Panc1 (cell line): Measurements from ENCODE around the gene EEF1AKMT2. TPM values are rescaled to one million over a fixed set of nuclear protein-coding genes. Genes with fewer than 3 reads are reported as not detected.

Experiments
- ATAC-seq: fragments of 200-7000 bp; cut with Tn5 transposase; 2 replicates; pipeline ENCODE4 v1.9.1; 2020; ENCODE audit warnings: mild to moderate bottlenecking, moderate library complexity
- BruUV-seq: library from RNA; stranded (reverse); fragments of 400-500 nt; replicated peaks from 2 replicates; lab custom pipeline; 2021; lab: Mats Ljungman, UMichigan
- CTCF ChIA-PET: fragments of 300-600 bp; sonication (Branson Sonifier 250); formaldehyde crosslinking; loops from one replicate; lab custom pipeline; 2022; ENCODE audit warnings: antibody characterized with exemption; lab: Charles Lee
- POLR2A ChIA-PET: fragments of 300-600 bp; sonication (Branson Sonifier 250); formaldehyde crosslinking; loops from one replicate; lab custom pipeline; 2022; ENCODE audit warnings: antibody characterized with exemption; lab: Charles Lee
- DNase-seq: peaks from one replicate; pipeline ENCODE4 v3.0.0-alpha.2; 2010; ENCODE audit warnings: low read depth, low spot score
- H3K27ac ChIP-seq: 2 replicates; pipeline ENCODE4 v1.5.1; 2011; ENCODE audit warnings: mild to moderate bottlenecking, low read length, inconsistent platforms
- H3K27me3 ChIP-seq: fragments of 200-500 bp; sonication (Bioruptor generic); 2 replicates; pipeline ENCODE4 v1.6.0; 2014; ENCODE audit warnings: low read length, inconsistent platforms; ENCODE audit not compliant: control insufficient read depth, insufficient read depth
- H3K36me3 ChIP-seq: fragments of 200-500 bp; sonication (Bioruptor generic); 2 replicates; pipeline ENCODE4 v1.5.1; 2014; ENCODE audit warnings: inconsistent platforms, mild to moderate bottlenecking, low read length, moderate library complexity; ENCODE audit not compliant: control insufficient read depth, insufficient read depth
- H3K4me1 ChIP-seq: 2 replicates; pipeline ENCODE4 v1.5.1; 2011; ENCODE audit warnings: inconsistent platforms, mild to moderate bottlenecking, low read length, moderate library complexity; ENCODE audit not compliant: control insufficient read depth, insufficient read depth
- H3K4me3 ChIP-seq, 2 experiments: 2 replicates each; pipeline ENCODE4 v1.5.1; 2011 to 2012; ENCODE audit warnings: low read depth in 2 of 2, low read length in 2 of 2, mild to moderate bottlenecking in 2 of 2, inconsistent platforms in 1 of 2, moderate library complexity in 1 of 2
- H3K9me3 ChIP-seq: fragments of 200-500 bp; sonication (Bioruptor generic); 2 replicates; pipeline ENCODE4 v1.5.1; 2014; ENCODE audit warnings: low read depth, mild to moderate bottlenecking, inconsistent platforms, low read length, moderate library complexity; ENCODE audit not compliant: control insufficient read depth, insufficient read depth
- POLR2AphosphoS5 ChIP-seq: IDR thresholded peaks from 2 replicates; pipeline ENCODE4 v1.6.1; 2012; ENCODE audit warnings: mild to moderate bottlenecking, low read depth, low read length, moderate library complexity
- SIN3A ChIP-seq: IDR thresholded peaks from 2 replicates; pipeline ENCODE4 v1.6.1; 2012; ENCODE audit warnings: low read depth, mild to moderate bottlenecking, low read length, moderate library complexity, borderline replicate concordance; ENCODE audit not compliant: insufficient read depth
- TCF7L2 ChIP-seq: IDR thresholded peaks from 2 replicates; pipeline ENCODE4 v1.6.1; 2011; ENCODE audit warnings: mild to moderate bottlenecking, low read depth, low read length, inconsistent platforms
- in situ Hi-C: cut with HindIII; loops from 2 replicates; pipeline ENCODE4 v1.10.0; 2016; ENCODE audit warnings: low sequenced_read_pairs, low pct_unique_long_range_greater_than_20kb
- intact Hi-C: fragments of 100-400 bp; cut with micrococcal nuclease; formaldehyde crosslinking; loops from one replicate; pipeline ENCODE4 v1.10.0; 2022; ENCODE audit not compliant: unreplicated experiment
- total RNA-seq: library from RNA; stranded (reverse); gene quantifications from one replicate; pipeline ENCODE4 v1.2.1, GENCODE V29; 2021; ENCODE audit not compliant: unreplicated experiment
- TF ChIP-seq, protein P1 (sequence below), 2 experiments: IDR thresholded peaks; 2 replicates each; pipeline ENCODE4 v1.6.1; 2011 to 2012; ENCODE audit warnings: low read depth in 2 of 2, control low read depth in 1 of 2, low read length in 1 of 2, mild to moderate bottlenecking in 1 of 2, moderate library complexity in 1 of 2; ENCODE audit not compliant: insufficient read depth in 1 of 2
- TF ChIP-seq, protein P2 (sequence below): fragments of 450-650 bp; IDR thresholded peaks from 2 replicates; pipeline ENCODE4 v1.5.1; 2017; ENCODE audit warnings: mild to moderate bottlenecking

Gene EEF1AKMT2
- total RNA-seq, 1 experiment from 2014 or later: 39.2 TPM

DNA sequence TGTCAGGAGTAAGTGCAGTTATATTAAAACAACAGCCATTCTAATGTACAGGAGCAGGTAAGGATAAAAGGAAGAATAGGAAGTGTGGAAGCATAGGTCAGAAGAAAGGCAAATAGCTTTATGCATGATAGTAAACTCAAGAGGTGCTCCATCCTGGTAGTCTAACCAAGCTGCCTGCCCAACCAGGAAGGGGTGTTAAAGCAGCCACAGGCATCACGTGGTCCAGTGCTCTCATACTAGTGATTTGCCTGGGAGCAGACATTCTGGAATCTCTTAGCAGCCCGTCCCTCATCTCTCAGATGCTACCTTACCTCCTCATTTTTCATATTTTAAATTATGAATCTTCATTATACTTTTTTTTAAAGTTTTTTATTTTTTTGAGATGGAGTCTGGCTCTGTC lies 28.4 kb upstream of the EEF1AKMT2 start:
- no peaks in the 10 kb centered on the region for H3K36me3 ChIP-seq
- ATAC-seq (no peak), DNase-seq (no peak)
- no TSS peak for BruUV-seq
- TF ChIP-seq SIN3A (no peak), TCF7L2 (no peak), POLR2AphosphoS5 (no peak)
- TF ChIP-seq, protein P1, sequence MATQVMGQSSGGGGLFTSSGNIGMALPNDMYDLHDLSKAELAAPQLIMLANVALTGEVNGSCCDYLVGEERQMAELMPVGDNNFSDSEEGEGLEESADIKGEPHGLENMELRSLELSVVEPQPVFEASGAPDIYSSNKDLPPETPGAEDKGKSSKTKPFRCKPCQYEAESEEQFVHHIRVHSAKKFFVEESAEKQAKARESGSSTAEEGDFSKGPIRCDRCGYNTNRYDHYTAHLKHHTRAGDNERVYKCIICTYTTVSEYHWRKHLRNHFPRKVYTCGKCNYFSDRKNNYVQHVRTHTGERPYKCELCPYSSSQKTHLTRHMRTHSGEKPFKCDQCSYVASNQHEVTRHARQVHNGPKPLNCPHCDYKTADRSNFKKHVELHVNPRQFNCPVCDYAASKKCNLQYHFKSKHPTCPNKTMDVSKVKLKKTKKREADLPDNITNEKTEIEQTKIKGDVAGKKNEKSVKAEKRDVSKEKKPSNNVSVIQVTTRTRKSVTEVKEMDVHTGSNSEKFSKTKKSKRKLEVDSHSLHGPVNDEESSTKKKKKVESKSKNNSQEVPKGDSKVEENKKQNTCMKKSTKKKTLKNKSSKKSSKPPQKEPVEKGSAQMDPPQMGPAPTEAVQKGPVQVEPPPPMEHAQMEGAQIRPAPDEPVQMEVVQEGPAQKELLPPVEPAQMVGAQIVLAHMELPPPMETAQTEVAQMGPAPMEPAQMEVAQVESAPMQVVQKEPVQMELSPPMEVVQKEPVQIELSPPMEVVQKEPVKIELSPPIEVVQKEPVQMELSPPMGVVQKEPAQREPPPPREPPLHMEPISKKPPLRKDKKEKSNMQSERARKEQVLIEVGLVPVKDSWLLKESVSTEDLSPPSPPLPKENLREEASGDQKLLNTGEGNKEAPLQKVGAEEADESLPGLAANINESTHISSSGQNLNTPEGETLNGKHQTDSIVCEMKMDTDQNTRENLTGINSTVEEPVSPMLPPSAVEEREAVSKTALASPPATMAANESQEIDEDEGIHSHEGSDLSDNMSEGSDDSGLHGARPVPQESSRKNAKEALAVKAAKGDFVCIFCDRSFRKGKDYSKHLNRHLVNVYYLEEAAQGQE (IDR thresholded peaks at IDR 0.05; ENCODE audit: insufficient read depth in 1 of 2, low read depth in 2 of 2, low read length in 1 of 2): no peak
- CTCF ChIA-PET: no interaction called here
- no peaks in the 10 kb centered on the region for H3K27me3 ChIP-seq
- in situ Hi-C loops: no loop called here
- no peaks in the 10 kb centered on the region for H3K9me3 ChIP-seq
- H3K27ac ChIP-seq: no peak overlapping the region
- intact Hi-C loops: loop anchor here (10.0 kb wide), 1 partner anchor 285 kb away; no protein-coding TSS in a partner anchor
- POLR2A ChIA-PET: no interaction called here
- no peak overlapping the region for H3K4me3 ChIP-seq
- no peaks in the 10 kb centered on the region for H3K4me1 ChIP-seq

DNA sequence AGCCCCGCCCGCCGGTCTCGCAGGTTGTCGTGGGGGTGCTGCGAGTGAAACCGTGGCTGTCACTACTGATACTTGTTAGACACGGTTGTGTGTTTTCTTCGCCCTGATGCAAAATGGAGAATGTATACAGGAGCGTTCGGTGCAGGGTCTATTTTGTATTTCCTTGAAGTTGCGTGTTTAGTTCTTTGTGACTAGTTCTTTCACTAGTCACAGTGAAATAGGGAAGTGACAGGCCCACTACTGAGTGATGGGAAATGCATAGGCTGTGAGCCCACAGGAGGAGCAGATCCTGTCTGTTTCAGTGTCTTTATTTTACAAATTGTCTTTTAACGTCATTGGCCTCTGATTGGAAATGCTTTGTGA lies 10.6 kb upstream of the EEF1AKMT2 start:
- H3K27me3 ChIP-seq: no peaks in the 10 kb centered on the region
- no peaks in the 10 kb centered on the region for H3K9me3 ChIP-seq
- TF ChIP-seq SIN3A (no peak), TCF7L2 (no peak), POLR2AphosphoS5 (no peak)
- TF ChIP-seq, protein P1 (IDR thresholded peaks at IDR 0.05; ENCODE audit: insufficient read depth in 1 of 2, low read depth in 2 of 2, low read length in 1 of 2): no peak
- TF ChIP-seq, protein P2, sequence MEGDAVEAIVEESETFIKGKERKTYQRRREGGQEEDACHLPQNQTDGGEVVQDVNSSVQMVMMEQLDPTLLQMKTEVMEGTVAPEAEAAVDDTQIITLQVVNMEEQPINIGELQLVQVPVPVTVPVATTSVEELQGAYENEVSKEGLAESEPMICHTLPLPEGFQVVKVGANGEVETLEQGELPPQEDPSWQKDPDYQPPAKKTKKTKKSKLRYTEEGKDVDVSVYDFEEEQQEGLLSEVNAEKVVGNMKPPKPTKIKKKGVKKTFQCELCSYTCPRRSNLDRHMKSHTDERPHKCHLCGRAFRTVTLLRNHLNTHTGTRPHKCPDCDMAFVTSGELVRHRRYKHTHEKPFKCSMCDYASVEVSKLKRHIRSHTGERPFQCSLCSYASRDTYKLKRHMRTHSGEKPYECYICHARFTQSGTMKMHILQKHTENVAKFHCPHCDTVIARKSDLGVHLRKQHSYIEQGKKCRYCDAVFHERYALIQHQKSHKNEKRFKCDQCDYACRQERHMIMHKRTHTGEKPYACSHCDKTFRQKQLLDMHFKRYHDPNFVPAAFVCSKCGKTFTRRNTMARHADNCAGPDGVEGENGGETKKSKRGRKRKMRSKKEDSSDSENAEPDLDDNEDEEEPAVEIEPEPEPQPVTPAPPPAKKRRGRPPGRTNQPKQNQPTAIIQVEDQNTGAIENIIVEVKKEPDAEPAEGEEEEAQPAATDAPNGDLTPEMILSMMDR: no peak
- no peak for DNase-seq
- ChIA-PET CTCF (no interaction called here), POLR2A (interaction anchor here (0.5 to 0.7 kb wide), 2 partner anchors 50 to 388 kb away, joined by 3 to 5 read pairs; no protein-coding TSS in a partner anchor)
- H3K36me3 ChIP-seq: peaks cover 3% of the 10 kb centered on the region; the same call in 1 of the 2 replicates
- peak overlapping the region; percentile 85 for H3K27ac ChIP-seq
- peaks cover 5% of the 10 kb centered on the region; the same call in 1 of the 2 replicates for H3K4me1 ChIP-seq
- no TSS peak for BruUV-seq
- intact Hi-C loops (no loop called here), in situ Hi-C loops (no loop called here)
- ATAC-seq: no peak
- H3K4me3 ChIP-seq: peak overlapping the region; percentile 85 to 95
